ENCODE results near the gene UBE2O.
"Not testable (repeated sequence)": the region's sequence is repeated elsewhere in the genome, so short reads cannot be mapped to it uniquely, and the experiment has no call there.

UBE2O gene

DNA sequence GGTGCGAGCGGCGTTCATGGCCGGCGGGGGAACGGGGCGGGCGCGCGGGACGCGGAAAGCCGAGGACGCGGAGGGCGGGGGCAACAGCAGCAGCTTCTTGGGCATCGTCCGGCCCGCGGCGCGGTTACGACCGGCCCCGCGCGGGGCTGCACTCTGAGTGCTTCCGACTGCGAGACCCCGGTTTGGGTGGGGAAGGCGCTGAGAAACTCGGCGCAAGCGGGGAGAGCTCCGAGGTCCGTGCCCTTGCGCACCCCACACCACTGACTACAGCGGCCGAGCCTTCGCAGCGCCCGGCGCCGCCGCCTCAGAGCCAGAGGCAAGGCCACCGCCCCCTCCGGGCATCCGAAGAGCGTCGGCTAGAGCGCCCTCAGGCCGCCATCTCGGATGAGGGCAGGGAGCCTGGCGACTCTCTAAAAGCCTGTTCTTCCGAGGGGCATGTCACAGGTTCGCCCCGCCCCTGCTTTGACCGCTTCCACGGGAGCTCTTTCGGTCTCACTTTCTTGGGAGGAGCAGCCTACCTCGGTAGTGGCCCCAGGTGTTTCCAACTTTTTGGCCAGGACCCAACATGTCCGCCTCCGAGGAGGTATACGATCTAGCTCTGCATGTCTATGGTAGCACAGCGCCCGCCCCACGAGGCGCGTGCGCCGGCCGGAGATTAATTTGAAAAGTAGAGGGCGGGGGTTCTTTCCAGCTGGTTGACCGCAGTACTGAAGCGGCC lies 99.2 kb downstream of the UBE2O start, which contains the start of gene PRPSAP1:
Gene PRPSAP1, minus strand, starts transcription at position 318 of the 718 bp plus-strand sequence. Its CDS starts 213 bp downstream, at position 105.
- peak within 1 kb of the TSS; percentile 78 to 79 for H3K4me3 ChIP-seq (ENCODE audit: low read depth in 1 of 2, low read length in 2 of 2)
- H3K36me3 ChIP-seq (ENCODE audit: insufficient read depth, low read length): no peaks in the 10 kb centered on the region
- H3K9ac ChIP-seq (ENCODE audit: low read length): peak within 1 kb of the TSS; percentile 21
- no peaks in the 10 kb centered on the region for H3K27me3 ChIP-seq (ENCODE audit: control insufficient read depth in 1 of 2, insufficient read depth in 2 of 2, low read length in 2 of 2)
- peaks cover 4% of the 10 kb centered on the region for H3K4me1 ChIP-seq (ENCODE audit: insufficient read depth, low read length)
- peak within 1 kb of the TSS; percentile 79 for H3K27ac ChIP-seq (ENCODE audit: low read depth, low read length)
- H3K9me3 ChIP-seq (ENCODE audit: low read length): no peaks in the 10 kb centered on the region

DNA sequence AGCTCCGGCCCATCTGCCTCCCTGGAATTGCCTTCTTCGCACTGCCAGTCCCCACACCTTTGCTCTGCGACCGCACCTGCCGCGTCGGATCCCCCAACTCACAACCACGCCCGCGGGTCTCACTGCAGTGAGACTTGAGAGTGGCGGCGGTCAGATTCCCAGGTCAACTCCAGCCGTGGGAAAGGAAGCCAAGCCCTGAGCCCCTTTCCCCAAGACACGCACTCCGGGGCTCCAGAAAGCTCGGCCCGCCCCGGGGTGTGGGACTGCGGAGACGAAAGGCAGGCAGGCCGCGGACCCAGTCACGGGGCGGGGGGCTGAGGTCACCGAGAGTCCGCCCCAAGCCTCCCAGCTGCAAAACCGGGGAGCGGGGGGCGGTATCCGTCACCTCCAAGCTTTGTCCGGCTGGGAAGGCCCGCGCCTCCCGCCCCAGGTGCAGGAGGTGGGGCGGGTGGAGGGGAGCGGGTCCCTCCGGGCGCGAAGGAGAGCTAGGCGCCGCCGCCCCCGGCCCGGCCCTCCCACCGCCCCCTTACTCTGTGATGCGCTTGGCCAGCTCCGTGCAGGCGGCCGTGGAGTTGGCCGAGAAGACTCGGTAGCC lies 99.9 kb downstream of the UBE2O start:
- no peaks in the 10 kb centered on the region for H3K27me3 ChIP-seq (ENCODE audit: control insufficient read depth in 1 of 2, insufficient read depth in 2 of 2, low read length in 2 of 2)
- H3K9ac ChIP-seq (ENCODE audit: low read length): no peak overlapping the region
- H3K27ac ChIP-seq (ENCODE audit: low read depth, low read length): peak overlapping the region; percentile 79
- peaks cover 4% of the 10 kb centered on the region for H3K4me1 ChIP-seq (ENCODE audit: insufficient read depth, low read length)
- peak overlapping the region; percentile 78 to 79 for H3K4me3 ChIP-seq (ENCODE audit: low read depth in 1 of 2, low read length in 2 of 2)
- H3K9me3 ChIP-seq (ENCODE audit: low read length): no peaks in the 10 kb centered on the region
- no peaks in the 10 kb centered on the region for H3K36me3 ChIP-seq (ENCODE audit: insufficient read depth, low read length)

DNA sequence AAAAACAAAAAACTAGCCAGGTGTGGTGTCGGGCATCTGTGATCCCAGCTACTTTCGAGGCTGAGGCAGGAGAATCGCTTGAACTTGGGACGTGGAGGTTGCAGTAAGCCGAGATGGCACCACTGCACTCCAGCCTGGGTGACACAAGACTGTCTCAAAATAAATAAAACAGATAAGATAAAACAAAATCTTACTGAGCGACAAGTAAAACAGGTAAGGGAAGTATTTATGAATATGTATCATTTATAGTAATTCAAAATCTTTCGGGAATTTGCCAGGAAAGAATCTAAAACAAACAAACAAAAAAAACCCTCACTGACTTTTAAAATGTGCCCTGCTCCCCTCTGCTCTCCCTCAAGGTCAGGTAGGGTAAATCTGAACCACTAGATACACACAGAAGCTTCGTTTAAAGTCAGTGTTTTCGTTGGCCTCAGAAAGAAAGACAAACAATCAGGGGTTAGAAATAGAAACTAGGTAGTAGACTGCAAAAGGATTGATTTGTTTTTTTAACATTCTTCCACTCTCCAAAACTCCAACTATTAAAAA lies 101.4 kb downstream of the UBE2O start:
- Histone ChIP-seq H3K27ac (ENCODE audit: low read depth, low read length) (no peak overlapping the region), H3K4me1 (ENCODE audit: insufficient read depth, low read length) (peaks cover 4% of the 10 kb centered on the region), H3K27me3 (ENCODE audit: control insufficient read depth in 1 of 2, insufficient read depth in 2 of 2, low read length in 2 of 2) (no peaks in the 10 kb centered on the region), H3K4me3 (ENCODE audit: low read depth in 1 of 2, low read length in 2 of 2) (no peak overlapping the region), H3K9ac (ENCODE audit: low read length) (no peak overlapping the region), H3K36me3 (ENCODE audit: insufficient read depth, low read length) (peaks cover 4% of the 10 kb centered on the region), H3K9me3 (ENCODE audit: low read length) (no peaks in the 10 kb centered on the region)

DNA sequence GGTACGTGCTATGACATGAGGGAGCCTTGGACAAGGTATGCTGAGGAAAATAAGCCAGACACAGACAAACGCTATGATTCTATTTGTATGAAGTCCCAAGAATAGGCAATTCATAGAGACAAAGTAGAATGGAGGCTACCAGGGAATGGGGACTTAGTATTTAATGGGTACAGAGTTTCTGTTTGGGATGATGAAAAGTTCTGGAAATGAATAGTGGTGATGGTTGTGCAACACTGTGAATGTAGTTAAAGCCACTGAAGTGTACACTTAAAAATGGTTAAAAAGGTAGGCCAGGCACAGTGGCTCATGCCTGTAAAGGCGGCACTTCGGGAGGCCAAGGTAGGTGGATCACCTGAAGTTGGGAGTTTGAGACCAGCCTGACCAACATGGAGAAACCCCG lies 102.5 kb downstream of the UBE2O start:
- H3K27ac ChIP-seq (ENCODE audit: low read depth, low read length): no peak overlapping the region
- peaks cover 4% of the 10 kb centered on the region for H3K4me1 ChIP-seq (ENCODE audit: insufficient read depth, low read length)
- H3K36me3 ChIP-seq (ENCODE audit: insufficient read depth, low read length): peaks cover 11% of the 10 kb centered on the region

DNA sequence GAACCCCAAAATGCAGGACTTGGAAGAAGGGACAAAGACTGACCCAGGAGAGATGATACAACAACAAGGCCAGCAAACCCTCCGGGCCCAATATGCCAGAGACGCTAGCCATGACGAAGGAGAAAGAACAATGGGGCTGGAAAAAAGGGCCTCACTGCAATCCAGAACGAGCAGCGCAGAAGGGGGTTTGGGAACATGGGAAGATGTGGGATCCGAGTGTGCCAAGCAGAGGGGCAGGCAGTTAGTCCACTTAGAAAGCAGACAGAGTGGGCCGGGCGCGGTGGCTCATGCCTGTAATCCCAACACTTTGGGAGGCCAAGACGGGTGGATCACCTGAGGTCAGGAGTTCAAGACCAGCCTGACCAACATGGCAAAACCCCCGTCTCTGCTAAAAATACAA lies 106.0 kb downstream of the UBE2O start:
- not testable (repeated sequence) for H3K9me3 ChIP-seq (ENCODE audit: low read length); H3K27ac ChIP-seq (ENCODE audit: low read depth, low read length); H3K27me3 ChIP-seq (ENCODE audit: control insufficient read depth in 1 of 2, insufficient read depth in 2 of 2, low read length in 2 of 2); H3K4me3 ChIP-seq (ENCODE audit: low read depth in 1 of 2, low read length in 2 of 2); H3K9ac ChIP-seq (ENCODE audit: low read length); H3K4me1 ChIP-seq (ENCODE audit: insufficient read depth, low read length)
- peaks cover 19% of the 10 kb centered on the region for H3K36me3 ChIP-seq (ENCODE audit: insufficient read depth, low read length)

More for the DNA sequence above, 102.5 kb downstream of the UBE2O start:
- no peaks in the 10 kb centered on the region for H3K27me3 ChIP-seq (ENCODE audit: control insufficient read depth in 1 of 2, insufficient read depth in 2 of 2, low read length in 2 of 2)
- H3K9ac ChIP-seq (ENCODE audit: low read length): no peak overlapping the region
- H3K4me3 ChIP-seq (ENCODE audit: low read depth in 1 of 2, low read length in 2 of 2): no peak overlapping the region
- H3K9me3 ChIP-seq (ENCODE audit: low read length): no peaks in the 10 kb centered on the region

DNA sequence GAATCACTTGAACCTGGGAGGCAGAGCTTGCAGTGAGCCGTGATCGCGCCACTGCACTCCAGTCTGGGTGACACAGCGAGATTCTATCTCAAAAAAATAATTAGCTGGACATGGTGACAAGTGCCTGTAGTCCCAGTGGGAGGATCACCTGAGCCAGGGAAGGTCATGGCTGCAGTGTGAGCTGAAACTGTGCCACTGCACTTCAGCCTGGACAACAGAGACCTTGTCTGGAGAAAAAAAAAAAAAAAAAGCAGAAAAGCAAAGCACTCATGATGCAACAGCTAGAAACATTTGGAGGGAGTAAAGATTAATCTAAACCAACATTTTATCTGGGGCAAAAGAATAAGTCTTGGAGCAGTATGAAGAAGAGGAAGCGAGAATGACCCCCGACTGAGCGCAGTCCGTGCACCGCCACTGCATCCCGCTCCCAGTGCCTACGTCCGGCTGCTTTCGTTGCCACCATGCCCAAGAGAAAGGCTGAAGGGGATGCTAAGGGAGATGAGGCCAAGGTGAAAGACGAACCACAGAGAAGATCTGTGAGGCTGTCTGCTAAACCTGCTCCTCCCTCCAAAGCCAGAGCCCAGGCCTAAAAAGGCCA lies 107.5 kb downstream of the UBE2O start:
- Histone ChIP-seq H3K9ac (ENCODE audit: low read length) (no peak overlapping the region), H3K27ac (ENCODE audit: low read depth, low read length) (no peak overlapping the region), H3K27me3 (ENCODE audit: control insufficient read depth in 1 of 2, insufficient read depth in 2 of 2, low read length in 2 of 2) (no peaks in the 10 kb centered on the region), H3K9me3 (ENCODE audit: low read length) (no peaks in the 10 kb centered on the region), H3K4me3 (ENCODE audit: low read depth in 1 of 2, low read length in 2 of 2) (no peak overlapping the region), H3K4me1 (ENCODE audit: insufficient read depth, low read length) (no peaks in the 10 kb centered on the region), H3K36me3 (ENCODE audit: insufficient read depth, low read length) (peaks cover 19% of the 10 kb centered on the region)

DNA sequence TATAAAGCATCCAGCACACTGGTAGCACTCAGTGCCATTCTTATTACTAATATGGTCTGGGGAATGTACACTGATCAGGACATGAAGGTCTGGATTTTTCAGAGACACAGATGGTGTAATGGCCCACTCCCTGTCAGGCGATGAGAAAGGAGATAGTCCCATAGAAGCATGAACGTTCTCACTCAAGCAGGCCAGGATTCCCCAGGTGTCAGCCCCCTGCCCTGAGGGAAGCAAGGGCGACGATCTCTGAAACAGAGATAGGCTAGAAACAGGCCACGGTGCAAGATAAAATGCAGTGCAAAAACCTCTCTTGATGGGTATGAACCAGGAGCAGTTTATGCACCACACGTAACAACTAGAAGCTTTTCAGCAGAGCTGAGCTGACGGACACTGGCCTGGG lies 109.8 kb downstream of the UBE2O start:
- Histone ChIP-seq H3K4me1 (ENCODE audit: insufficient read depth, low read length) (no peaks in the 10 kb centered on the region), H3K9ac (ENCODE audit: low read length) (no peak overlapping the region), H3K36me3 (ENCODE audit: insufficient read depth, low read length) (peaks cover 19% of the 10 kb centered on the region), H3K27me3 (ENCODE audit: control insufficient read depth in 1 of 2, insufficient read depth in 2 of 2, low read length in 2 of 2) (no peaks in the 10 kb centered on the region), H3K27ac (ENCODE audit: low read depth, low read length) (no peak overlapping the region), H3K4me3 (ENCODE audit: low read depth in 1 of 2, low read length in 2 of 2) (no peak overlapping the region), H3K9me3 (ENCODE audit: low read length) (no peaks in the 10 kb centered on the region)

DNA sequence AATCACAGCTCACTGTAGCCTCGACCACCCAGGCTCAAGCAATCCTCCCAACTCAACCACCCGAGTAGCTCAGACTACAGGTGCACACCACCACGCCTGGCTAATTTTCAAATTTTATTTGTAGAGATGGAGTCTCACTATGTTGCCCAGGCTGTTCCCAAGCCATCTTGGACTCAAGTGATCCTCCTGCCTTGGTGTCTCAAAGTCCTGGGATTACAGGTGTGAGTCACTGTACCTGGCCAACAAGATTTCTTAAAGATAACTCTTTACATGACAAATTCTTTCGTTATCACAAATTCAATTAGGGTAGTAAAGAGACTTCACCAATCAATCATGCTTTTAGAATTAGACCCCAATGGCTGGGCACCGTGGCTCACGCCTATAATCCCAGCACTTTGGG lies 111.7 kb downstream of the UBE2O start:
- Histone ChIP-seq H3K9ac (ENCODE audit: low read length) (no peak overlapping the region), H3K36me3 (ENCODE audit: insufficient read depth, low read length) (peaks cover 15% of the 10 kb centered on the region), H3K4me1 (ENCODE audit: insufficient read depth, low read length) (no peaks in the 10 kb centered on the region), H3K4me3 (ENCODE audit: low read depth in 1 of 2, low read length in 2 of 2) (no peak overlapping the region), H3K27me3 (ENCODE audit: control insufficient read depth in 1 of 2, insufficient read depth in 2 of 2, low read length in 2 of 2) (no peaks in the 10 kb centered on the region), H3K27ac (ENCODE audit: low read depth, low read length) (no peak overlapping the region), H3K9me3 (ENCODE audit: low read length) (no peaks in the 10 kb centered on the region)
